Measurements from ENCODE around the gene MAN2A2.

GRCh38 chr15:90910441-90911301 is 7.6 kb downstream of the MAN2A2 start:
- TF ChIP-seq, protein P1, sequence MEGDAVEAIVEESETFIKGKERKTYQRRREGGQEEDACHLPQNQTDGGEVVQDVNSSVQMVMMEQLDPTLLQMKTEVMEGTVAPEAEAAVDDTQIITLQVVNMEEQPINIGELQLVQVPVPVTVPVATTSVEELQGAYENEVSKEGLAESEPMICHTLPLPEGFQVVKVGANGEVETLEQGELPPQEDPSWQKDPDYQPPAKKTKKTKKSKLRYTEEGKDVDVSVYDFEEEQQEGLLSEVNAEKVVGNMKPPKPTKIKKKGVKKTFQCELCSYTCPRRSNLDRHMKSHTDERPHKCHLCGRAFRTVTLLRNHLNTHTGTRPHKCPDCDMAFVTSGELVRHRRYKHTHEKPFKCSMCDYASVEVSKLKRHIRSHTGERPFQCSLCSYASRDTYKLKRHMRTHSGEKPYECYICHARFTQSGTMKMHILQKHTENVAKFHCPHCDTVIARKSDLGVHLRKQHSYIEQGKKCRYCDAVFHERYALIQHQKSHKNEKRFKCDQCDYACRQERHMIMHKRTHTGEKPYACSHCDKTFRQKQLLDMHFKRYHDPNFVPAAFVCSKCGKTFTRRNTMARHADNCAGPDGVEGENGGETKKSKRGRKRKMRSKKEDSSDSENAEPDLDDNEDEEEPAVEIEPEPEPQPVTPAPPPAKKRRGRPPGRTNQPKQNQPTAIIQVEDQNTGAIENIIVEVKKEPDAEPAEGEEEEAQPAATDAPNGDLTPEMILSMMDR (IDR thresholded peaks at IDR 0.05; ENCODE audit: low read depth, low read length, poor library complexity, severe bottlenecking), result no peak
- no peak for TF ChIP-seq EZH2phosphoT487 (IDR thresholded peaks at IDR 0.05; ENCODE audit: borderline replicate concordance, low read length)

All from DOHH2 (cell line).